Activated T-cell treated with anti-CD3 and anti-CD28 coated beads for 1 hour (primary cell): Measurements from ENCODE around the gene AP1G1.
"Not testable (repeated sequence)": the region's sequence is repeated elsewhere in the genome, so short reads cannot be mapped to it uniquely, and the experiment has no call there.

Experiments used
- DNase-seq: peaks from one replicate; pipeline ENCODE4 v3.0.0-alpha.2; 2020; ENCODE audit warnings: low read depth

AP1G1 gene

GRCh38 chr16:71807905-71808592 is 585 bp downstream of the AP1G1 start:
- DNase-seq = no peak

DNA sequence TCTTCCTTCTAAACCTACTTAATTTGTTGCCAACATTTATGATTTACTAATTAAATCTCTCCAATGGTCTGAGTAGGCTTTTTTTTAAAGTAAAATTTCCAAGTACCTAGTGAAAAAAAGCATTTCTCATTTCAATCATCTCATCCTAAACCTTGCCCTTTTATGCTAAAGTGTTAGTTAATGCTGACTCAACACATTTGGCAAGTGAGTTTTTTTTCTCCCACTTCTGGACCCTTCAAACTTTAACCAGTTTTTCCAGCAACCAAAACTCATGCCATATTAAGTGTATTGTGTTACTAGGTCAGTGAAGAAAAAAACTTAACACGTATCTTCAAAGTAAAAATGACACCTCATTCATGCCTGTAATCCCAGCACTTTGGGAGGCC is 5.3 kb downstream of the AP1G1 start:
- DNase-seq = no peak

DNA sequence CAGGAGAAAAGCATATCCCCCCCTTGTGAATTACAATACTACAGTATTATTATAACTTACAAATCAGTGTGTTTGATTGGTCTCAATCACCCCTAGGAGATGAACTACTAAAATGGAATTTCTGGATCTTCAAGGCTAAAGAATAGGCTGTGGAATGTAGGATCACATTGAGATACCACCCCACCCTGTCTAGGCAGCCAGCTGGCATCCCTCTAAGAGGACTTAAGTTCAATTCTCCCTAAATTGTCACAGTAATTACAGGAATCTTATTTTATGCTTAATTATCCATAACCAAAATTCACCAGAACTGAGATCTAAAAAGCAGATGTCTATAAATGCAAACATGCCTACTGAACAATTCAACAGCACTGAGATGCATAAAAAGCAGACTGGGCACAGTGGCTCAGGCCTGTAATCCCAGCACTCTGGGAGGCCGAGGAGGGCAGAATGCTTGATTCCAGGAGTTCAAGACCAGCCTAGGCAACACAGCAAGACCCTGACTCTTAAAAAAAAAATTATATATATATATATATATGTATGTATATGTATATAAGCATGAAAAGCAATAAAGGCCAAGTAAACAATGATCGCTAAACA is 12.0 kb downstream of the AP1G1 start:
- no peak for DNase-seq

- no peak for DNase-seq
These were observed 13.7 kb downstream of the AP1G1 start for GRCh38 chr16:71794943-71795342.

DNA sequence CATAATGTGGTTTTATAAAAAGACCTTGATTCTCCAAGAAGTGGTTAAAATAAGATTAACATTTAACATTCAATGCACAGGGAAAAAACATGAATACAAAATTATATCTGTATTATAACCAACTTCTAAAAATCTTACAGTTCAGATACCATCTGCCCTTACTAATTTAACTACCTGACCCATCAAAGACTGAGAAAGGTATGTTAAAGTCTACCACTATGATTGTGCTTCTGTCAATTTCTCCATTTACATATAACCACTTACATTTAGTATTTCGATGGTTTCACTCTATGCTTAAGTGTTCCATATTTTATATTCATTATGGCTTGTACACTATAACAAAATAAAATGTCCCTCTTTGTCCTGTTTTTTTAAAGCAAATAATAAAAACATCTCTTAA is 14.6 kb downstream of the AP1G1 start:
- no peak for DNase-seq

DNA sequence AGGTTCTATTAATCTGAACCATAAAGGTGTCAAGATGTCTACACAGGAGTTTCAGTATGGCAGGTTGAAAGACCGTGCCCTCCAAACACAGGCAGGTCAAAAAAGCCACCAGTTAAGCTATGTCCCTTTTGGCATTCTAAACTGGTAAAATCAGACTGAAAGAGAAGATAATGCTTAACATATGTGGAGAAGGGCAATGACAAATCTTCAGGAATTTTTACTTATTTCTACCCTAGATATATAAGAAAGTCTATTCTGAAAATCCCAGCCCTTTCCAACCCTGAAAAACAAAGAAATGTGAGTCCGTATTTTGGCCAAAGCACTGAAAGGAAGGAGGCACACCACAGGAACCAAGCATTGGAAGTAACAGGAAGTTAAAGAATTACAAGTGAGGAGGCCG is 16.5 kb downstream of the AP1G1 start:
- no peak for DNase-seq

- not testable (repeated sequence) for DNase-seq
These were observed 18.3 kb downstream of the AP1G1 start for GRCh38 chr16:71790329-71790728.

GRCh38 chr16:71789136-71789535 is 19.5 kb downstream of the AP1G1 start:
- no peak for DNase-seq

DNA sequence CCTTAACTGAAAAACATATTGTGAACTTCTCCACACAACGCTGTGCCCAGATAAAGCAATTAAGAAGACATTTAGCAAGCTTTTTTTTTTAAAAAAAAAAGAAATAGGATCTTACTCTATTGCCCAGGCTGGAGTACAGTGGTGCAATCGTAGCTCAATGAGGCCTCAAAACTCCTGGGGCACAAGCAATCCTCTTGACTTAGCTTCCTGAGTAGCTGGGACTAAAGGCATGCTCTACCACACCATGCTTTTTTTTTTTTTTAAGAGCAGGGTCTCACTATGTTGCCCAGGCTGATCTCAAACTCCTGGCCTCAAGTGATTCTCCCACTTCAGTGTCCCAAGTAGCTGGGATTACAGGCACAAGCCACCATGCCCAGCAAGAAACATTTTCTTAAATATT is 20.1 kb downstream of the AP1G1 start:
- DNase-seq = no peak

- not testable (repeated sequence) for DNase-seq
These were observed 23.5 kb downstream of the AP1G1 start for GRCh38 chr16:71785143-71785542.

DNA sequence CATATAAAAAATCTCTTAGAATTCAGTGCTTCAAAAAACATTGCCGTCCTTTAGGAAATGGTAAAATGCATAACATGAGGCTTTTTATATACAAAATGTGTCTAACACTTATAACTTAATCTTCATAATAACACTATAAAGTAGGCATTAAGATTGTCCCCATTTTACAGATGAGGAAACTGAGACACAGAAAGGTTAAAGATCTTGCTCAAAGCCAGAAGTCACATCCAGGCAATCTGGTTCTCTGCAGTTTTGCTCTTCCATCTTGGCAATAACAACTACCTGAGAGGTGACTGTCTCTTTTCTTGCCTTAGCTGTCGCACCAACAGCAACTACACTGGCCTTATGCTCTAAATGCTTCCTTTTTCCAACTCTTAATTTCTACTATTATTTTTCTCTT is 24.5 kb downstream of the AP1G1 start:
- no peak for DNase-seq

DNA sequence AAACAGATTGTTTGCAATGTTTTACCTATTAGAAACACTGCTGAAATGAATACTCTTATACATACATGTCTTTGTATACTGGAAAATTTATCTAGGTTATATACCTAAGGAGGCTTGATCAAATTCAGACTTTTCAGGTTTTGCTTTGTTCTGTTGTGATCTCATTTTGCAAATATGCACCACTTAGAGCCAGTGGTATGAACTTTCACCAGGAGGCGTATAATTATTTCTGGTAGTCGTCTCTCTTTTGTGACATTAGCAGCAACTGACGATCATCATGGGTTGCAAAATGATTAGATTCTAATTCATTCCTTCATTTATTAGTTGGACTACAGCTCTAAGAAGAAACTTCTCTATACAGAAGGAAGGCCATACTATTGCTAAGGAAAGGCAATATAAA is 26.9 kb downstream of the AP1G1 start:
- DNase-seq = no peak

DNA sequence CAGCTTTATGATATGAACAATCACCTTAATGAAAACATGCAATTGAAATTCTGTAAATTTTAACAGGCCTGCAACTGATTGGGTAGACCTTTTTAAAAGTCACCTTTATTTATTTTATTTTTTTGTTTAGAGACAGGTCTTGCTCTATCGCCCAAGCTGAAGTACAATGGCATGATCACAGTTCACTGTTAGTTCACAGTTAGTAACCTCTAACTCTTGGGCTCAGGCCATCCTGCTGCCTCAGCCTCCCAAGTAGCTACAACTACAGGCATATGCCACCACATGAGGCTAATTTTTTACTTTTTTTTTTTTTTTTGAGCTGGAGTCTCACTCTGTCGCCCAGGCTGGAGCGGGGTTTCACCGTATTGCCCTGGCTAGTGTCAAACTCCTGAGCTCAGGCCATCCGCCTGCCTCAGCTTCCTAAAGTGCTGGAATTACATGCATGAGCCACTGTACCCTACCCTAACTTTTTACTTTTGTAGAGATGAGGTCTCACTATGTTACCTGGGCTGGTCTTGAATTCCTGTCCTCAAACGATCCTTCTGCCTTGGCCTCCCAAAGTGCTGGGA is 28.0 kb downstream of the AP1G1 start:
- no peak for DNase-seq

DNA sequence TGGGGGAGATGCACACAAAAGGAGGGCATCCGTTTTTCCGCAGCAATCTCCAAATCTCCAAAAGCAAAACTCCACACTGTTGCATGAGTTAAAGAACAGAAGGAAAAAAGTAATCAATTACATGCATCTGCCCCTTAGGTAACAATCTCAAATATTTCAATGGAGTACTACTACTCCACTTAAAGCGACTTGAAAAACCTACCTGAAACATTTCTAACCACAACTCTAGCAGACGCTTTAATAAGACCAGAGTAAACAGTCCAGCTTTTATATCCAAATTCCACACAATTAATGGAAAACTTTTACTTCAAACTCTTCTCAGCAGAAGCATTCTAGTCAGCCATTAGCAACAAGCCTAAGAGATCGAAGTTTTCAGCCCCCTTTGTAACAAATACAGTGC is 29.9 kb downstream of the AP1G1 start:
- no peak for DNase-seq

GRCh38 chr16:71777329-71777728 is 31.3 kb downstream of the AP1G1 start:
- DNase-seq = no peak

GRCh38 chr16:71775949-71776348 is 32.7 kb downstream of the AP1G1 start:
- DNase-seq = no peak

DNA sequence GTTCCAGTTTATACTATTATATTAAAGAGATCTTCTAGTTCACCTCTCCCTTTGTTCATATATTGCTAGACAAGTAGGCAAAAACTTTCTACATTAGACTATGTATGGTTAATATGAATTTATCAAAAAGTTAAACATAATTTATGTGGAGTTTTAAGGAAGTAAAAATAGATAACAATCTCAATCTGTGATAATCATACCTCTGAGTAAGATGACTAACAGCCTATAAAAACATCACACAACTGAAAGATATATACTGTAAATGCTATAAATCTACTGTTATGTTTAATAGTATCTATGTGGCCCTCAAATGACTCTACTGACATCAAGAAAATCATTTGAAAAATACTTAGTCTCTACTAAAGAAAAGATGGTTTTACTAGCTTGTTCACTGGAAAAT is 37.1 kb downstream of the AP1G1 start:
- no peak for DNase-seq

DNA sequence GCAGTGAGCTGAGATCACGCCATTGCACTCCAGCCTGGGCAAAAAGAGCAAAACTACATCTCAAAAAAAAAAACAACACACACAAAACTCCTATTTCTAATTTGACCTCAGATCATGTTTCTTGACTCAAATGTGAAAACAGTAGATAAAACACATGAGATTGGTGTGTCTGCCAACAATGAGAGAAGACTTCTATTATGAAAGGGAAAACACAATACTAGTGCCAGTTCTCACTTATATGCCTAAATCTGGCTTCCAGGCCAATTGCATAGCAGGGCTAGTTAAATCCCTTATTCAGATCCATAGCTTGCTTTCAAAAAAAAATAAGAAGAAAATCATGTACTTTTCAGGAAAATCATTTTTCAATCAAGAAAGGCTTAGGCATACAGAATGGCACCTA is 39.4 kb downstream of the AP1G1 start:
- no peak for DNase-seq

- DNase-seq = no peak
These were observed 41.4 kb downstream of the AP1G1 start for GRCh38 chr16:71767060-71767900.

GRCh38 chr16:71762186-71762585 is 46.4 kb downstream of the AP1G1 start:
- no peak for DNase-seq

DNA sequence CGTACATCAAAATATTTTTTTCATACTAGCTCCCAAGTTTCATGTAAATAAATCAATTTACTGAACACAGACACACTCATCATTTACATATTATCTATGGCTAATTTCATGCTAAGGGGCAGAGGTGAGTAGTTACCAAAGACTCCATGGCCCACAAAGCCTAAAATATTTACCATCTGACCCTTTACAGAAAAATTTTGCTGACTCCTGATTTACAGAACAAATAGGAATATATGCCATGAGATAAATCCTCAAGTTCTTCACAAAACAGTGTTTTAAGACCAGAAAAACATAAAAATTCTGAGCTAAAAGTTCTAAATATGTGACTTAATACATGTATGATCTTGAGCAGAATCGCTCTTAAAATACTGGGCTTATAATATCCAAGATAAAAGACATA is 47.5 kb downstream of the AP1G1 start:
- no peak for DNase-seq

- DNase-seq = no peak
These were observed 50.3 kb downstream of the AP1G1 start for GRCh38 chr16:71758293-71758760.

DNA sequence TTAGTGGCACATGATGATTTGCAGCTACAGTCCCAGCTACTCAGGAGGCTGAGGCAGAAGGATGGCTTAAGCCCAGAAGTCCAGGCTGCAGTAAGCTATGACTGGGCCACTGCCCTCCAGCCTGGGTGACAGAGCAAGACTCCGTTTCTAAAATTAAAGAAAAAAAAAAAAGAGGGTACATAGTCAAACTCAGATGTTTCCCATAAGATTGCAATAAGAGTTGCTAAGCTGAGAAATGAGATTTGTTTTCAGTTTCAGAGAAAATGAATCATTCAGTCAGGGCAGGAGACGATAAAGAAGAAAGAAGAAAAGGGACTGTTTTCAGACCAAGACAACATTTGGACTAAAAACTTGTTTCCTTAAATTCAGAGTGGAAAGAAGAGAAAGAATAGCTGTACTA is 54.0 kb downstream of the AP1G1 start:
- no peak for DNase-seq
